H1 (cell line): Measurements from ENCODE around the gene COX5A.
A peak's percentile ranks its signal among the peaks of the same experiment; 100 is the strongest.

Experiments
- ASH2L ChIP-seq: fragments of 200-600, 300-600 bp; sonication (generic); IDR thresholded peaks from one replicate; pipeline ENCODE4 v1.7.1; 2017; ENCODE audit warnings: low read length
- CHD2 ChIP-seq: IDR thresholded peaks from 2 replicates; pipeline ENCODE4 v1.6.1; 2012; ENCODE audit warnings: low read length, improper control_type of control experiment
- EP300 ChIP-seq, 2 experiments: IDR thresholded peaks; 1 replicate in 1 of 2; 2 replicates in 1 of 2; pipeline ENCODE4 v1.6.1; 2011 to 2012; ENCODE audit warnings: low read depth in 2 of 2, low read length in 2 of 2, mild to moderate bottlenecking in 2 of 2, borderline replicate concordance in 1 of 2, inconsistent platforms in 1 of 2, moderate library complexity in 1 of 2
- KDM1A ChIP-seq: fragments of 200-600, 300-600 bp; sonication (generic); IDR thresholded peaks from 2 replicates; pipeline ENCODE4 v1.7.1; 2016; ENCODE audit warnings: mild to moderate bottlenecking, low read length, borderline replicate concordance
- PHF8 ChIP-seq: fragments of 200-600 bp; sonication (generic); conservative IDR thresholded peaks from 2 replicates; pipeline ENCODE4 v1.7.1; 2012; ENCODE audit warnings: low read depth, mild to moderate bottlenecking, inconsistent platforms, low read length, moderate library complexity
- POLR2A ChIP-seq, 2 experiments: IDR thresholded peaks; 1 replicate in 1 of 2; 2 replicates in 1 of 2; pipeline ENCODE4 v1.6.1; 2011; ENCODE audit warnings: low read depth in 2 of 2, low read length in 2 of 2, mild to moderate bottlenecking in 2 of 2; ENCODE audit errors: control extremely low read depth in 1 of 2
- POLR2AphosphoS5 ChIP-seq: IDR thresholded peaks from 2 replicates; pipeline ENCODE4 v1.6.1; 2011; ENCODE audit warnings: low read depth, low read length
- RAD21 ChIP-seq, 2 experiments: IDR thresholded peaks in 1 of 2; conservative IDR thresholded peaks in 1 of 2; 2 replicates each; pipeline ENCODE4 v1.6.1; 2011; ENCODE audit warnings: low read depth in 2 of 2, low read length in 2 of 2, improper control_type of control experiment in 1 of 2, inconsistent platforms in 1 of 2, mild to moderate bottlenecking in 1 of 2, moderate library complexity in 1 of 2
- SAP30 ChIP-seq: fragments of 300-600 bp; sonication (generic); IDR thresholded peaks from 2 replicates; pipeline ENCODE4 v1.7.1; 2012; ENCODE audit warnings: low read length, moderate library complexity, mild to moderate bottlenecking, inconsistent platforms; ENCODE audit not compliant: insufficient read depth, insufficient replicate concordance
- SP1 ChIP-seq: IDR thresholded peaks from 2 replicates; pipeline ENCODE4 v1.6.1; 2011; ENCODE audit warnings: low read depth, low read length
- TBP ChIP-seq: IDR thresholded peaks from 2 replicates; pipeline ENCODE4 v1.6.1; 2011; ENCODE audit warnings: low read depth, low read length, improper control_type of control experiment
- YY1 ChIP-seq: IDR thresholded peaks from 2 replicates; pipeline ENCODE4 v1.6.1; 2011; ENCODE audit warnings: low read depth, mild to moderate bottlenecking, low read length
- TF ChIP-seq, protein P1 (sequence below), 3 experiments: IDR thresholded peaks; 1 replicate in 2 of 3; 2 replicates in 1 of 3; pipeline versions ENCODE4 v1.5.1 to v1.6.1; 2011; ENCODE audit warnings: low read length in 3 of 3, mild to moderate bottlenecking in 3 of 3, inconsistent platforms in 2 of 3, low read depth in 1 of 3, moderate library complexity in 1 of 3; ENCODE audit not compliant: insufficient read depth in 1 of 3; ENCODE audit errors: control extremely low read depth in 1 of 3

DNA sequence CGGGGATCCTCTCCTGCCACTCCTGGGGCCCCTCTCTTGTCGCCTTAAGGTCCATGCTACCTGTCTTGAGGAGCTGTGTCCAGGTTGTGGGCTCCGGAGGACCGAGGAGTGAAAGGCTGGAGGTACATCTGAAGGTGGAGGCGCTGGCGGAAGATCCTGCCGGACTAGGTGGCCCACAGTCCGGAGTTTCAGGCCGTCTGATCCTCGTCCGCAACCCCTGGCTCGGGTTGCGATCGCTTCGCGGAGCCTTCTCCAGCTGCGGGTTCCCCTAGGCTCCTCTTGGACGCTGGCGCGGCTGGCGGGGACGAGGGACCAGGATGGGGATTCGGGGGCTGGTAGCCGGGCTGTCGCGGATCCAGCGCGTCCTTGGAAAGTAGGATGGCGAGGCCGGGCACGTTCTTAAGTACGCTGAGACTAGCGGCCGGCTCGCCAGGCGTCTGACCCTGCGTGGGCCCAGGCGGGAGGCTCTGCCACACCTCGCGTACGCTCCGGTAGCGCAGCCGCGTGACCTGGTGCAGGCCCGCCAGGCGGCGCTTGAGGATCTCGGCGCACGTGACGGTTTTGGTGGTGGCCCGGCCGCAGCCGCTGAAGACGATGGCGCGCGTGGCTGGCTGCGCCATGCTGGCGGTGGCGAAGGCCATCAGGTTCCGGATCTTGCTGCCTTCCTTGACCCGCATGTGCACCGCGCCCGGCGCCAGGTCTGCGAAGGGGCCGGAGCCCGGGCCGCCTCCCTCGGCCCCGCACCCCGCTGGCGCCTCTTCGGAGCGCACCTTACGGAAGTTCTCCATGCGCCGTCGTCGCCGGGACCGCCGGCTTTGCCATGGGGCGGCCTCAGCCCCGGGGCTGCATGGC lies 18.1 kb upstream of the COX5A start:
- TF ChIP-seq ASH2L = peak; percentile 69
- TF ChIP-seq POLR2A (IDR thresholded peaks at IDR 0.05; ENCODE audit: control extremely low read depth in 1 of 2, low read depth in 2 of 2, low read length in 2 of 2) = no peak
- TF ChIP-seq KDM1A = 0 out of 2 replicates have a peak, but pooled peaks have one; percentile 18
- TF ChIP-seq, protein P1, sequence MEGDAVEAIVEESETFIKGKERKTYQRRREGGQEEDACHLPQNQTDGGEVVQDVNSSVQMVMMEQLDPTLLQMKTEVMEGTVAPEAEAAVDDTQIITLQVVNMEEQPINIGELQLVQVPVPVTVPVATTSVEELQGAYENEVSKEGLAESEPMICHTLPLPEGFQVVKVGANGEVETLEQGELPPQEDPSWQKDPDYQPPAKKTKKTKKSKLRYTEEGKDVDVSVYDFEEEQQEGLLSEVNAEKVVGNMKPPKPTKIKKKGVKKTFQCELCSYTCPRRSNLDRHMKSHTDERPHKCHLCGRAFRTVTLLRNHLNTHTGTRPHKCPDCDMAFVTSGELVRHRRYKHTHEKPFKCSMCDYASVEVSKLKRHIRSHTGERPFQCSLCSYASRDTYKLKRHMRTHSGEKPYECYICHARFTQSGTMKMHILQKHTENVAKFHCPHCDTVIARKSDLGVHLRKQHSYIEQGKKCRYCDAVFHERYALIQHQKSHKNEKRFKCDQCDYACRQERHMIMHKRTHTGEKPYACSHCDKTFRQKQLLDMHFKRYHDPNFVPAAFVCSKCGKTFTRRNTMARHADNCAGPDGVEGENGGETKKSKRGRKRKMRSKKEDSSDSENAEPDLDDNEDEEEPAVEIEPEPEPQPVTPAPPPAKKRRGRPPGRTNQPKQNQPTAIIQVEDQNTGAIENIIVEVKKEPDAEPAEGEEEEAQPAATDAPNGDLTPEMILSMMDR (IDR thresholded peaks at IDR 0.05; ENCODE audit: control extremely low read depth in 1 of 3, insufficient read depth in 1 of 3, low read depth in 1 of 3, low read length in 3 of 3) = peak; percentile 16 to 51 (median 38)
- TF ChIP-seq RAD21 (IDR thresholded peaks at IDR 0.05 in 1 of 2, conservative IDR thresholded peaks at IDR 0.05 in 1 of 2; ENCODE audit: low read depth in 2 of 2, low read length in 2 of 2) = peak in 1 of 2 experiments; percentile 5; a peak in 1 of 4 replicates
- peak; percentile 48; the same call in 1 of the 2 replicates for TF ChIP-seq CHD2
- TF ChIP-seq EP300 (IDR thresholded peaks at IDR 0.05; ENCODE audit: borderline replicate concordance in 1 of 2, low read depth in 2 of 2, low read length in 2 of 2) = no peak
- no peak for TF ChIP-seq POLR2AphosphoS5
- TF ChIP-seq SP1 = no peak
- no peak for TF ChIP-seq SAP30
- TF ChIP-seq YY1 = 0 out of 2 replicates have a peak, but pooled peaks have one; percentile 47
- TF ChIP-seq TBP = peak; percentile 26; the same call in 1 of the 2 replicates
- TF ChIP-seq PHF8 = peak; percentile 78; the same call in 1 of the 2 replicates
